ENCODE results near the gene PIK3IP1.

PIK3IP1 gene

GRCh38 chr22:31279327-31279669, 13.0 kb downstream of the PIK3IP1 start:
- no peak for DNase-seq (ENCODE audit: low read depth in 3 of 3)

GRCh38 chr22:31278626-31279326, 13.5 kb downstream of the PIK3IP1 start:
- no peak for DNase-seq (ENCODE audit: low read depth in 3 of 3)

- DNase-seq (ENCODE audit: low read depth in 3 of 3), result no peak
Measured at GRCh38 chr22:31278151-31278621, 14.1 kb downstream of the PIK3IP1 start.

- no peak for DNase-seq (ENCODE audit: low read depth in 3 of 3)
Measured at GRCh38 chr22:31277741-31278140, 14.5 kb downstream of the PIK3IP1 start.

- DNase-seq (ENCODE audit: low read depth in 3 of 3), result no peak
Measured at GRCh38 chr22:31276426-31277167, 15.7 kb downstream of the PIK3IP1 start.

GRCh38 chr22:31275576-31275975, 16.7 kb downstream of the PIK3IP1 start:
- DNase-seq (ENCODE audit: low read depth in 3 of 3), result no peak

GRCh38 chr22:31275018-31275417, 17.3 kb downstream of the PIK3IP1 start:
- no peak for DNase-seq (ENCODE audit: low read depth in 3 of 3)

- no peak for DNase-seq (ENCODE audit: low read depth in 3 of 3)
Measured at GRCh38 chr22:31274017-31274416, 18.3 kb downstream of the PIK3IP1 start.

- DNase-seq (ENCODE audit: low read depth in 3 of 3), result peak in 1 of 3 experiments; percentile 36
Measured at GRCh38 chr22:31272522-31273446, 19.5 kb downstream of the PIK3IP1 start.

- no peak for DNase-seq (ENCODE audit: low read depth in 3 of 3)
Measured at GRCh38 chr22:31271485-31271884, 20.8 kb downstream of the PIK3IP1 start.

GRCh38 chr22:31271026-31271425, 21.3 kb downstream of the PIK3IP1 start:
- DNase-seq (ENCODE audit: low read depth in 3 of 3), result no peak

- no peak for DNase-seq (ENCODE audit: low read depth in 3 of 3)
Measured at GRCh38 chr22:31269892-31270579, 22.3 kb downstream of the PIK3IP1 start.

- no peak for DNase-seq (ENCODE audit: low read depth in 3 of 3)
Measured at GRCh38 chr22:31268281-31268680, 24.0 kb downstream of the PIK3IP1 start.

GRCh38 chr22:31263896-31264640, 28.2 kb downstream of the PIK3IP1 start:
- no peak for DNase-seq (ENCODE audit: low read depth in 3 of 3)

- DNase-seq (ENCODE audit: low read depth in 3 of 3), result no peak
Measured at GRCh38 chr22:31262312-31263133, 29.8 kb downstream of the PIK3IP1 start.

- no peak for DNase-seq (ENCODE audit: low read depth in 3 of 3)
Measured at GRCh38 chr22:31260474-31260856, 31.8 kb downstream of the PIK3IP1 start.

GRCh38 chr22:31259798-31260473, 32.4 kb downstream of the PIK3IP1 start:
- DNase-seq (ENCODE audit: low read depth in 3 of 3), result no peak

- no peak for DNase-seq (ENCODE audit: low read depth in 3 of 3)
Measured at GRCh38 chr22:31253949-31254348, 38.3 kb downstream of the PIK3IP1 start.
